Ovary (tissue), 9 donors: ENCODE data around the gene SV2B. TPM values are rescaled to one million over a fixed set of nuclear protein-coding genes. Genes with fewer than 3 reads are reported as not detected.

Experiments used
- DNase-seq, 5 donors: peaks; one replicate each; pipeline ENCODE4 v3.0.0-alpha.2; 2019 to 2020
- H3K27ac ChIP-seq, 2 donors: fragments of 200-600 bp; one replicate each; pipeline versions ENCODE4 v1.5.1 to v1.8.0; 2019 to 2022
- H3K27me3 ChIP-seq: fragments of 200-600 bp; one replicate; pipeline ENCODE4 v1.8.0; 2022
- H3K36me3 ChIP-seq: fragments of 200-600 bp; sonication (generic); one replicate; pipeline ENCODE4 v1.5.1; 2019
- H3K4me1 ChIP-seq: one replicate; pipeline ENCODE4 v1.8.1; 2013; ENCODE audit warnings: mild to moderate bottlenecking, moderate library complexity; ENCODE audit not compliant: insufficient read depth
- H3K4me3 ChIP-seq: fragments of 200-600 bp; sonication (generic); one replicate; pipeline ENCODE4 v1.5.1; 2017
- H3K9me3 ChIP-seq, 2 donors: fragments of 200-600 bp in 1 of 2; sonication (generic) in 1 of 2; one replicate each; pipeline versions ENCODE4 v1.5.1 to v1.8.1; 2013 to 2019; ENCODE audit warnings: mild to moderate bottlenecking in 1 of 2, moderate library complexity in 1 of 2
- EP300 ChIP-seq: sonication (generic); formaldehyde crosslinking; IDR thresholded peaks from one replicate; pipeline ENCODE4 v1.6.1; 2017; ENCODE audit warnings: antibody characterized with exemption
- POLR2A ChIP-seq: fragments of 450-650 bp; IDR thresholded peaks from one replicate; pipeline ENCODE4 v1.6.1; 2017; ENCODE audit warnings: antibody characterized with exemption, mild to moderate bottlenecking, moderate library complexity
- WGBS, 3 donors: extraction: QIAGEN DNeasy Blood & Tissue Kit in 1 of 3; methylation state at CpG; one replicate each; pipeline versions ENCODE4 v1.1.5 to v1.1.7; 2013 to 2017; 5-methylcytosine and 5-hydroxymethylcytosine counted together
- intact Hi-C, 4 donors: fragments of 100-400 bp; cut with DNase I; formaldehyde crosslinking; loops; one replicate each; pipeline versions ENCODE4 v1.11.0 to v1.15.1; 2022 to 2023
- polyA plus RNA-seq, 2 donors: library from polyadenylated mRNA; stranded (reverse); fragments of 200-250 nt in 1 of 2; fragments of 350-450 nt in 1 of 2; fragmentation: Illumina TruSeq in 1 of 2; extraction: RNeasy Lipid Tissue Mini Kit (QIAGEN cat#74804) in 1 of 2; gene quantifications; one replicate each; pipeline ENCODE4 v1.2.3, GENCODE V29; 2013 to 2014
- total RNA-seq, 7 donors: library from RNA; depleted of rRNA in 2 of 7; stranded (reverse); fragments of >200 nt in 2 of 7; fragmentation: NEBNext Ultra II Directional in 3 of 7; extraction: Animal tissue kit (Norgen Biotek cat#: 25700) in 3 of 7; gene quantifications; one replicate each; pipeline versions ENCODE4 v1.1.0 to v1.2.4, GENCODE V29; 2016 to 2023
- TF ChIP-seq, protein P1 (sequence below), 3 donors: fragments of 450-650 bp in 2 of 3; fragments of 200-600 bp in 1 of 3; IDR thresholded peaks; one replicate each; pipeline versions ENCODE4 v1.5.1 to v1.8.0; 2016 to 2022; ENCODE audit warnings: antibody characterized with exemption in 3 of 3, mild to moderate bottlenecking in 1 of 3
- donor health status: DM: no; HTN: no; CAD: no; lungs with moderate emphysema.
- donor health status: DM: no; HTN: no; CAD: no.
- donor health status: Bipolar disorder and iron deficiency.
- donor health status: DM: yes; HTN: yes; CAD: no.
- donor health status: DM: no; HTN: no; CAD: no.
- donor health status: DM: yes; HTN: yes; CAD: no.

The SV2B gene
- total and polyA plus RNA-seq, 9 donors: 0.10 to 1.3 (median 0.22) TPM; not detected in 1

DNA sequence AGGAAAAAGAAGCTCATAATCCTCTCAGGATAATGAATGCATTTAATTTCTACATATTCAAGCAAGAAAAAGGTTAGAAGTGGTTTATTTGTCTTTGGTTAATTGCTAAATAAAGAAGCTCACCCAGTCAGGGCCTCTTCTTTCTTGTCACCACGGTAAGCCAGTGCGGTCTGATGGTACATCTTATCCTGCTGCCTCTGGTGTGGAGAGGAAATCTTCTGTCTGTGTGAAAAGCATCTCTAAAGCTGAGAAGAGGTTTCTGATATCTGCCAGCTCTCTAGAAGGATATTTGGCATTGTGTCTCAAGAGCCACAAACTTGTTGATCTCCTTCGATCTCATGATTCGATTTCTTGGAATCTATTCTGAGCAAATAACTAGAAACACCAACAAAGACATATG lies 144.9 kb downstream of the SV2B start:
- H3K9me3 ChIP-seq: no peaks in the 10 kb centered on the region
- H3K27me3 ChIP-seq: no peaks in the 10 kb centered on the region
- H3K4me1 ChIP-seq: no peaks in the 10 kb centered on the region
- no peak for DNase-seq
- H3K4me3 ChIP-seq: no peak overlapping the region
- intact Hi-C loops: no loop called here
- TF ChIP-seq, protein P1, sequence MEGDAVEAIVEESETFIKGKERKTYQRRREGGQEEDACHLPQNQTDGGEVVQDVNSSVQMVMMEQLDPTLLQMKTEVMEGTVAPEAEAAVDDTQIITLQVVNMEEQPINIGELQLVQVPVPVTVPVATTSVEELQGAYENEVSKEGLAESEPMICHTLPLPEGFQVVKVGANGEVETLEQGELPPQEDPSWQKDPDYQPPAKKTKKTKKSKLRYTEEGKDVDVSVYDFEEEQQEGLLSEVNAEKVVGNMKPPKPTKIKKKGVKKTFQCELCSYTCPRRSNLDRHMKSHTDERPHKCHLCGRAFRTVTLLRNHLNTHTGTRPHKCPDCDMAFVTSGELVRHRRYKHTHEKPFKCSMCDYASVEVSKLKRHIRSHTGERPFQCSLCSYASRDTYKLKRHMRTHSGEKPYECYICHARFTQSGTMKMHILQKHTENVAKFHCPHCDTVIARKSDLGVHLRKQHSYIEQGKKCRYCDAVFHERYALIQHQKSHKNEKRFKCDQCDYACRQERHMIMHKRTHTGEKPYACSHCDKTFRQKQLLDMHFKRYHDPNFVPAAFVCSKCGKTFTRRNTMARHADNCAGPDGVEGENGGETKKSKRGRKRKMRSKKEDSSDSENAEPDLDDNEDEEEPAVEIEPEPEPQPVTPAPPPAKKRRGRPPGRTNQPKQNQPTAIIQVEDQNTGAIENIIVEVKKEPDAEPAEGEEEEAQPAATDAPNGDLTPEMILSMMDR (IDR thresholded peaks at IDR 0.05): no peak
- TF ChIP-seq POLR2A (no peak), EP300 (no peak)
- no peak overlapping the region for H3K27ac ChIP-seq
- 88 to 93% (median 90%) methylated on average over 4 of the region's 4 CpGs for WGBS, 3 donors
- no peaks in the 10 kb centered on the region for H3K36me3 ChIP-seq

DNA sequence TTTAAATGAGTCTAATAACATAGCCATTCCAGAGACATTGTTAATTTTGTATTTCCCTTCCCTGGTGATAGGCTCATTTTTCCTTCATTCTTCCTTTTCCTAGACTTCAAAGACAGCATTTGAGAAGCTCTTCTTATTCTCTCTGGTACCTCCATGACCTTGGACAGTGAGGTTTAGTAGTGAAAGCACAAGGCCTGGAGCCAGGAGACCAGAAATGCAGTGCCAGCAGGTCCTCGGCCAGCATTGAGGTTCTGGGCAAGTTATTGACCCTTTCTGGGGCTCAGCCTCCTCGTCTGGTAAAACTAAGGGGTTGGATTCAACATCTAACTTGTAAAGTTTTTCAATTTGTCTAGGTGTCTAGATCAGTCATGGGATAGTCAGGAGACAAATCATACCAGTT lies 146.9 kb downstream of the SV2B start:
- whole genome bisulfite sequencing, 3 donors: 17 to 25% (median 19%) methylated on average over 2 of the region's 2 CpGs
- intact Hi-C loops: no loop called here
- H3K36me3 ChIP-seq: no peaks in the 10 kb centered on the region
- no peaks in the 10 kb centered on the region for H3K27me3 ChIP-seq
- no peak overlapping the region for H3K4me3 ChIP-seq
- H3K4me1 ChIP-seq: no peaks in the 10 kb centered on the region
- H3K9me3 ChIP-seq: no peaks in the 10 kb centered on the region
- H3K27ac ChIP-seq: no peak overlapping the region
- DNase-seq: no peak
- TF ChIP-seq, protein P1 (IDR thresholded peaks at IDR 0.05): no peak
- TF ChIP-seq POLR2A: no peak
- no peak for TF ChIP-seq EP300

GRCh38 chr15:91249591-91249990 lies 149.5 kb downstream of the SV2B start:
- DNase-seq: no peak

DNA sequence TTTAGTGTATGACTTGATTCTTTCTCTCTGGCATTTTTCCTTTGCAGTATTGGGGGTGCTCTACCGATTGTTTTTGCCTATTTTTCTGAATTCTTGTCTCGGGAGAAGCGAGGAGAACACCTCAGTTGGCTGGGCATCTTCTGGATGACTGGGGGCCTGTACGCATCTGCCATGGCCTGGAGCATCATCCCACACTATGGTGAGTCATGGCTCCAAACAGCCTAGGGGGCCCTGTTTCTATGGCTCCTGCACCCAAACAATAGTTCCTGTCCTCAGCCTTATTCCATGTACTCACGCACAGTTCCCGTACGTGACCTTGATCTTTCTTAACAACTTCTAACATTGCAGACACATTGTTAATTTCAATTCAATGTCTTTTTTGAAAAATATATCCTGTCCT lies 152.3 kb downstream of the SV2B start:
- Histone ChIP-seq H3K27me3 (no peaks in the 10 kb centered on the region), H3K36me3 (no peaks in the 10 kb centered on the region), H3K4me1 (no peaks in the 10 kb centered on the region), H3K27ac (no peak overlapping the region), H3K9me3 (no peaks in the 10 kb centered on the region), H3K4me3 (no peak overlapping the region)
- intact Hi-C loops: no loop called here
- TF ChIP-seq, protein P1 (IDR thresholded peaks at IDR 0.05): no peak
- no peak for TF ChIP-seq EP300
- TF ChIP-seq POLR2A: no peak
- 74 to 81% (median 80%) methylated on average over 7 of the region's 7 CpGs for WGBS, 3 donors
- DNase-seq: no peak

More at GRCh38 chr15:91249591-91249990, 149.5 kb downstream of the SV2B start:
- Histone ChIP-seq H3K36me3 (no peaks in the 10 kb centered on the region), H3K4me1 (no peaks in the 10 kb centered on the region), H3K4me3 (no peak overlapping the region), H3K9me3 (no peaks in the 10 kb centered on the region), H3K27me3 (no peaks in the 10 kb centered on the region), H3K27ac (no peak overlapping the region)
- TF ChIP-seq EP300: no peak
- no peak for TF ChIP-seq POLR2A
- TF ChIP-seq, protein P1 (IDR thresholded peaks at IDR 0.05): no peak
- WGBS, 3 donors: 77 to 90% (median 90%) methylated on average over 3 of the region's 3 CpGs
- intact Hi-C loops: no loop called here
